Measurements from ENCODE around the gene AMOTL2. TPM values are rescaled to one million over a fixed set of nuclear protein-coding genes. Genes with fewer than 3 reads are reported as not detected.

The AMOTL2 gene
- total and polyA plus RNA-seq, 2 donors (not counting 3 experiments of a cell fraction or from before 2014, with no cell fraction given), result 130 to 145 TPM

- BruUV-seq (replicated peaks), result no TSS peak
- TF ChIP-seq CTCF (IDR thresholded peaks at IDR 0.05; ENCODE audit: extremely low read depth in 1 of 2, insufficient read depth in 1 of 2, low read depth in 1 of 2, low read length in 2 of 2) (no peak), GATA2 (IDR thresholded peaks at IDR 0.05; ENCODE audit: insufficient read depth, insufficient read length, low read depth, low read length) (no peak), MYC (IDR thresholded peaks at IDR 0.05; ENCODE audit: low read depth, low read length) (no peak), JUN (IDR thresholded peaks at IDR 0.05; ENCODE audit: borderline replicate concordance, insufficient read depth, insufficient read length, low read depth) (no peak), MAX (IDR thresholded peaks at IDR 0.05; ENCODE audit: insufficient read depth, insufficient read length) (no peak), FOS (IDR thresholded peaks at IDR 0.05; ENCODE audit: borderline replicate concordance, insufficient read depth, low read length) (no peak), EZH2 (IDR thresholded peaks at IDR 0.05; ENCODE audit: borderline replicate concordance, low read depth, low read length, severe bottlenecking) (no peak), POLR2AphosphoS5 (IDR thresholded peaks at IDR 0.05; ENCODE audit: insufficient read depth, low read depth, low read length) (no peak), POLR2A (IDR thresholded peaks at IDR 0.05; ENCODE audit: low read depth, low read length) (no peak)
- dilution Hi-C loops (cut with MboI; ENCODE audit: extremely low pct_ligation_motif_present, low sequenced_read_pairs), result no loop called here
- FAIRE-seq (no peak), DNase-seq (ENCODE audit: low read depth, low spot score) (no peak)
- Histone ChIP-seq H3K79me2 (ENCODE audit: control insufficient read depth, insufficient read depth, low read length) (no peaks in the 10 kb centered on the region), H3K27ac (ENCODE audit: insufficient read depth, low read depth, low read length) (no peak overlapping the region), H3K9me1 (replicated peaks; ENCODE audit: control insufficient read depth, extremely low read depth, insufficient read depth, low read length) (no peaks in the 10 kb centered on the region), H3K4me2 (ENCODE audit: insufficient read depth, low read length) (no peak overlapping the region), H3K9me3 (replicated peaks; ENCODE audit: control insufficient read depth, insufficient read depth, low read length) (no peaks in the 10 kb centered on the region), H4K20me1 (replicated peaks; ENCODE audit: control insufficient read depth, extremely low read depth, insufficient read depth, low read length) (no peaks in the 10 kb centered on the region), H3K4me3 (replicated peaks in 1 of 3; ENCODE audit: insufficient read depth in 1 of 3, low read depth in 1 of 3, low read length in 3 of 3) (no peak overlapping the region), H3K36me3 (ENCODE audit: control insufficient read depth in 2 of 2, extremely low read depth in 1 of 2, insufficient read depth in 2 of 2, low read length in 2 of 2) (no peaks in the 10 kb centered on the region), H2AFZ (ENCODE audit: low read depth, low read length) (no peak overlapping the region), H3K27me3 (ENCODE audit: control insufficient read depth in 2 of 2, insufficient read depth in 2 of 2, low read length in 2 of 2) (no peaks in the 10 kb centered on the region), H3K9ac (replicated peaks; ENCODE audit: extremely low read depth, insufficient read depth, low read length) (no peak overlapping the region), H3K4me1 (ENCODE audit: control insufficient read depth, extremely low read depth, insufficient read depth, low read length) (no peaks in the 10 kb centered on the region)
- intact Hi-C loops (cut with micrococcal nuclease), result no loop called here
- ChIA-PET POLR2A (no interaction called here), CTCF (no interaction called here)
These were observed 39.9 kb downstream of the AMOTL2 start for GRCh38 chr3:134334231-134334900.

All from endothelial cell of umbilical vein (primary cell).